ENCODE data around the gene OR4M1. TPM values are rescaled to one million over a fixed set of nuclear protein-coding genes. Genes with fewer than 3 reads are reported as not detected.
A peak's percentile ranks its signal among the peaks of the same experiment; 100 is the strongest.
"Not testable (repeated sequence)": the region's sequence is repeated elsewhere in the genome, so short reads cannot be mapped to it uniquely, and the experiment has no call there.

The OR4M1 gene, protein sequence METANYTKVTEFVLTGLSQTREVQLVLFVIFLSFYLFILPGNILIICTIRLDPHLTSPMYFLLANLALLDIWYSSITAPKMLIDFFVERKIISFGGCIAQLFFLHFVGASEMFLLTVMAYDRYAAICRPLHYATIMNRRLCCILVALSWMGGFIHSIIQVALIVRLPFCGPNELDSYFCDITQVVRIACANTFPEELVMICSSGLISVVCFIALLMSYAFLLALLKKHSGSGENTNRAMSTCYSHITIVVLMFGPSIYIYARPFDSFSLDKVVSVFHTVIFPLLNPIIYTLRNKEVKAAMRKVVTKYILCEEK
- not detected in 2 replicates for total RNA-seq (2014; rRNA removed; shearing (Covaris generic))
- not detected in 2 replicates for polyA plus RNA-seq (2014; cell fraction: nucleus; rRNA removed)

DNA sequence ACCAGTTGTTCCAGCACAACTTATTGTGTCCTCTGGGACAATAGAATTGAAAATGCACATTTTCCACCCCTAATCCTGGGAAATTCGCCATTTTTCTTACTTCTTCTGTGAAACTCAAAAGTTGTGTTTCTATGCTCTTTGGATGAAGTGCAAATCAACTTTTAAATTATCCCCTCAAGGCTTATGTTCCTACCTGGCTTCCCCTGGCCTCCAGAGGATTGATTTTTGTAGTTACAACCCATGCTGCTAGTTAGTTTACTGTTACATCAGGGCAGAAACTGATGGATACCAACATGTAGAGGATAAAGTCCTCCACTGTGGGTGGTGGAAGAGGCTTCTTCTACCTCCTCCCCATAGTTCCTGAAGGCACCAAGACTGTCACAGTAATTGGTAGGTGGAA, at the start of gene OR4M1:
Gene OR4M1, plus strand, starts transcription at position 301 of the 400 bp plus-strand sequence. CDS start 6,819 bp downstream, outside the sequence.
- DNase-seq (ENCODE audit: extremely low read depth, low read depth): not testable (repeated sequence)

DNA sequence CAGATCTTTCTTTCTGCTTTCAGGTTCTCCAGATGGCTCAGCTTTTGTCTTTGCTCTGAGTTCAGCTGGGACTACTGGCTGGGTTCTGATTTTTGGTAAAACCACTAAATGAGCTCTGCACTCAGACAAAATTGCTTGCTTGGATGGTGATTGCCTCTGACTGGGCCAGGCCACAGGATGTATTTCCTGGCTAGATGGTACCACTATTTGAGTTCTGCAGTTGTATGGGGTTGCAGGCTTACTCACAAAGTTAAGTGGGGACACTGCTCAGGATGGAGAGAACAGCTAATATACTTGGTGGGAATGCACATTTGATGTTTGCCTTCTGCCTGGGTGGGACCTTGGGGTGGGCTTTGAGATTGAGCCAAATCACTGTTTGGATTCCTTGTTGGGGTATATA, 43.9 kb upstream of the OR4M1 start:
- no peak for DNase-seq (ENCODE audit: extremely low read depth, low read depth)

DNA sequence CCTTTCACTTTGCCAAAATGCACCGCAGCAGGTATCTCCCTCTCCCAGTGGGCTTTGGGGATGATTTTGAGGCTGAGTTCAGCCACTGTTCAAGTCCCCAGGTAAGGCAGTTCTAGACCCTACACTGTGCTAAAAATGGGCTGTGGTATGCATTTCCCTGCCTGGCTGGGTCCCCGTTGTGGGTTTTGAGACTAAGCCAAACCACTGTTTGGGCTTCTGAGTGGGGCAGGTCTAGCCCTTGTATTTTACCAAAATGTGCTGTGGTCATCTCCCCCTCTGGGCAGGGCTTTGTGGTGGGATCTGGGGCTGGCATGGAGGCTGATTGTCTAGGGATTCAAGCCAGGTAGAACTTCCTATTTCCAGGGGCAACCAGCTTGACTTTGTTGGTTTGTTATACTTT, 43.5 kb upstream of the OR4M1 start:
- no peak for DNase-seq (ENCODE audit: extremely low read depth, low read depth)

- not testable (repeated sequence) for DNase-seq (ENCODE audit: extremely low read depth, low read depth)
Observed at GRCh38 chr14:19733893-19734292, 39.4 kb upstream of the OR4M1 start.

DNA sequence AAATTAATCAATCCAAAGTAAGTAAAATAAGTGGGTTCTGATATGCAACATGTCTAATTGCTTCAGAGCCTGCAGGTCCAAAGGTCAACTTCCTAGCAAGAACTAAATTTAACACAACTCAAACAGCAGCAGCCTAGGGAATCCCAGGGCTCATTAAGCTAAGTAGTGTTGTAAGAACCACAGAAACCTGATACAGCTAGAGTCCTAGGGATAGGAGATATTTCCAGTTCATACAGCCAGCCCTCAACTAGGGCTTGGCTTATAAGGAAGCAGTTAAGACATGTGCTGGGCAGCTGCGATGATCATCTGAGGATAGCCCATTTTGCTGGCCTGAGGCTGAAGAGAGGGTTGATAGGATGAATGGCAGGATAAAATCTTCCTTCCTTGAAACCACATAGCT, 30.0 kb upstream of the OR4M1 start, which contains the start of gene OR4Q3:
Gene OR4Q3, plus strand, starts transcription at position 316 of the 400 bp plus-strand sequence.
- no peak for DNase-seq (ENCODE audit: extremely low read depth, low read depth)

DNA sequence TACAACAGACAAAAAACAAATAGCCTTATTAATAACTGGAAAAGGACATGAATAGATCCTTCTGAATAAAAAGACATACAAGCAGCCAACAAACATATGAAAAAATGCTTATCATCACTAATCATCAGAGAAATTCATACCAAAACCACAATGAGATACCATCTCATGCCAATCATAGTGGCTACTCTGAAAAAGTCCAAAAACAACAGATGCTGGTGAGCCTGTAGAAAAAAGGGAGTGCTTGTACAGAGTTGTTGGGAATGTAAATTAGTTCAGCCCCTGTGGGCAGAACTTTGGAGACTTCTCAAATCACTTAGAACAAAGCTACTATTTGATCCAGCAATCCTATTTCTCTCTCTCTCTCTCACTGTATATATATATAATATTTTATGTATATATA, 21.0 kb upstream of the OR4M1 start:
- not testable (repeated sequence) for DNase-seq (ENCODE audit: extremely low read depth, low read depth)

DNA sequence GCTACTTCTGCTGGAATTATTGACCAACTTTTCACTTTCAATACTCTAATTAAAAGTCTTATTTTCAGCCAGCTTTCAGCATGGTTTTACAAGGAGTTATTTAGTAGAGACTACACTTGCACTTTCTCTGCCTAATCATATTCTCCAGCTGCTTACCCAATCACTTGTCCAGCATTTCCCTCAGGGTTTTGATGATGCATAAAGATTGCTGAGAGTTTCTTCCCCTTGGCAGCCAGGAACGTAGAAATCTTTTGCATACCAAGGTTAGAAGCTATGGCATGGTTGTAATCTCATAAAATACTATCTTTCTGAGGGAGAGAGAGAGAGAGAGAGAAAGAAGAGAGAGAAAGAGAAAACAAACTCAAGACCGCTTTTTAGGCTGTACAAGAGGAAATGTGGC, 19.1 kb upstream of the OR4M1 start:
- no peak for DNase-seq (ENCODE audit: extremely low read depth, low read depth)

GRCh38 chr14:19771491-19771890, 1.8 kb upstream of the OR4M1 start:
- DNase-seq (ENCODE audit: extremely low read depth, low read depth): not testable (repeated sequence)

- no peak for DNase-seq (ENCODE audit: extremely low read depth, low read depth)
Observed at GRCh38 chr14:19771895-19772430, 1.3 kb upstream of the OR4M1 start.

- not testable (repeated sequence) for DNase-seq (ENCODE audit: extremely low read depth, low read depth)
Observed at GRCh38 chr14:19772454-19772853, 850 bp upstream of the OR4M1 start.

DNA sequence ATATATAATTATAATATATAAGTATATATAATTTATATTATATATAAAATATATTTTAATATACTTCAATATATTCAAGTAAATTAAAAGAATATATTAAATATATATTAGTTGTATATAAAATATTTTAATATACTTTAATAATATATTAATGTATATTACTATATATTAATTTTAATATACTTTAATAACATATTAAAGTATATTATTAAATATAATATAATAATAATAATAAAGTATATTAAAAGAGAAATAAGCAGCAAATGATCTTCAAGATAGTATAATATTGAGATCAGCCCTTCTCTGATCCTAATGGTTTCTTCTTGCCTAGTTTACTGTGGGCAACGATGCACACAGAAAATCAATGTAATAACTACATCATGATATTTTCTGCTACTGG, 2.3 kb downstream of the OR4M1 start:
- DNase-seq (ENCODE audit: extremely low read depth, low read depth): no peak

- DNase-seq (ENCODE audit: extremely low read depth, low read depth): not testable (repeated sequence)
Observed at GRCh38 chr14:19785848-19786247, 12.5 kb downstream of the OR4M1 start.

DNA sequence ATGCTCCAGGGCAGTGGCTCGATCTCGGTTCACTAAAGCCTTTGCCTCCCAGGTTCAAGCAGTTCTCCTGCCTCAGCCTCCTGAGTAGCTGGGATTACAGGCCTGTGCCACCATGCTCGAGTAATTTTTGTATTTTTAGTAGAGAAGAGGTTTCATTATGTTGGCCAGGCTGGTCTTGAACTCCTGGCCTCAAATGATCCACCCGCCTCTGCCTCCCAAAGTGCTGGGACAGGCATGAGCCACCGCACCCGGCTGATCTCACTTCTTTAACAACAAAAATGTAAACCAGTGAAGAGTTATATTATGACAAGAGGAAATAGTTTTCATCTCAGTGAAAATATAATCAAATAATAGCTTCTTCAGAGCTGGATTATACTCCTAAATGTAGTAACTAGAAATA, 14.0 kb downstream of the OR4M1 start:
- not testable (repeated sequence) for DNase-seq (ENCODE audit: extremely low read depth, low read depth)

DNA sequence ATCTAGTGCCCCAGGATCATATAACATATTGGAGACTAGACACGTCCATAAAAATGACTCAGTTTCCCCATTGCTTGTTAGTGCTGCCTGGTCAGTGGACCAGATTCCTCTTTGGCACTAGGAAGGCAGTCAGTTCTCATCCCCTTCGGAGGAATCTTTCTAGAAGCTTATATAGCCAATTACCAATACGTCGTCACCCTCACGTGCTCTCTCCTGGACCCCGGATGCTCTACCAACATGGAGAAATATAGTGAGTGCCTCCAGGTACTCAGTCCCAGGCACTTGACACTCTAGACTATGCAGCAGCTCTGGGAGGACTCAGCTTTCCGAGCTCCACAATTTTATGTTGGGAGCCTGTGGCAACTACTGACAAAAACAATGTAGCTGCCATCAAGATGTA, 14.8 kb downstream of the OR4M1 start:
- DNase-seq (ENCODE audit: extremely low read depth, low read depth): not testable (repeated sequence)

DNA sequence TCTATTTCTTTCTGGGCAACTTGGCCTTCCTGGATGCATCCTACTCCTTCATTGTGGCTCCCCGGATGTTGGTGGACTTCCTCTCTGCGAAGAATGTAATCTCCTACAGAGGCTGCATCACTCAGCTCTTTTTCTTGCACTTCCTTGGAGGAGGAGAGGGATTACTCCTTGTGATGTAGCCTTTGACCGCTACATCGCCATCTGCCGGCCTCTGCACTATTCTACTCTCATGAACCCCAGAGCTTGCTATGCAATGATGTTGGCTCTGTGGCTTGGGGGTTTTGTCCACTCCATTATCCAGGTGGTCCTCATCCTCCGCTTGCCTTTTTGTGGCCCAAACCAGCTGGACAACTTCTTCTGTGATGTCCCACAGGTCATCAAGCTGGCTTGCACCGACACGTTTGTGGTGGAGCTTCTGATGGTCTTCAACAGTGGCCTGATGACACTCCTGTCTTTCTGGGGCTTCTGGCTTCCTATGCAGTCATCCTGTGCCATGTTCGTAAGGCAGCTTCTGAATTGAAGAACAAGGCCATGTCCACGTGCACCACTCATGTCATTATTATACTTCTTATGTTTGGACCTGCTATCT, 23.3 kb downstream of the OR4M1 start:
- DNase-seq (ENCODE audit: extremely low read depth, low read depth): peak; percentile 6

DNA sequence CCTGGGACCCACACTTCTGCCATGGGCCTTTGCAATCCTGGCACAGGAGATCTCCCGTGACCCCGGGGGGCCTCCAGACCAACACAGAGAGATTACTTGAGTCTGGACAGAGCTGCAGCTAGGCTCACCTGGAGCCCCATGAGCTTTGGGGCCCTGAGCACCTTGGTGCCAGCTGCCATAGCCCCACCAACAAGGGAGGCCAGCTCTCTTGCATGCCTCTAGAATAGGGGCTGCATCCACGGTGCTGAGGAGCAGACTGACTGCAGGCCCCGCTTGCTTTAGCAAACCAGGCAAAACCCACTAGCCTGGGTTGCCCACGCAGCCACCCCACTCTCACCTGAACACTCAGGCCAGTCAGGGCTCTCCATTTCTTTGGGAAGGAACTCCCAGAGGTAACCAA, 26.6 kb downstream of the OR4M1 start:
- no peak for DNase-seq (ENCODE audit: extremely low read depth, low read depth)

DNA sequence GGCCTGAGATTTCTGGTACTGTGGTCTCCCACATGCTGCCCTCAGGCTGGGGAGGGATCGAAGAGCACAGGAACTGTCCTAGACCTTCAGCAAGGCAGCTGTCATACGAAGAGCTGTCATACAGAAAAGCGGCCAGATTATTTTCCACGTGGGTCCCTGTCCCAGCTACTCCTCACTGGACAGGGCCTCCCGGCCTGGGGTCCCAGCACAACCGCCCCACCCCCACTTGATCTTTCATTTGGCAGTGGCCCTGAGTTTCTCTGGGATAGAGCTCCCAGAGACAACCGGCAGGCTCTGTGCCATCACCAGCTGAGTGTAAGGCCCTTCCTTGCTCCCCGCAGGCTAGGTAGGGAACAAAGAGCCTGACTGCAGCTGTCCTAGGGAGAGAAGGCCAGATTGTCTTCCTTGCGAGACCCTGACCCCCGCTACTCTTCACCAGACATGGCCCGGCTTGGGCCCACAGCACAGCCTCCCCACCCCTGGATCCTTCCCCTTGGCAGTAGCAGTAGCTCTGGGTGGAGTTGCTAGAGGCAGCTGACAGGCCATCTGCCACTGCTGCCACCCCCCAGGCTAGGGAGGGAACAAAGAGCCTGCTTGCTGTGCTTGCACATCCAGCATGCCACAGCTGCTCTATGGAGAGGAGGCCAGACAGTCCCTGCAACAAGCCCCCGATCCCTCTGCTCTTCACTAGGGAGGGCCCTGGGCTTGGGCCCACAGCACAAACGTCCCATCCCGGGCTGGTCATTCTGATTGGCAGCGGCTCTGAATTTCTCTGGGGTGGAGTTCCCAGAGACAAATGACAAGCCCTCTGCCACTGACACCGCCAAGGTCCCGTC, 27.2 kb downstream of the OR4M1 start:
- no peak for DNase-seq (ENCODE audit: extremely low read depth, low read depth)

DNA sequence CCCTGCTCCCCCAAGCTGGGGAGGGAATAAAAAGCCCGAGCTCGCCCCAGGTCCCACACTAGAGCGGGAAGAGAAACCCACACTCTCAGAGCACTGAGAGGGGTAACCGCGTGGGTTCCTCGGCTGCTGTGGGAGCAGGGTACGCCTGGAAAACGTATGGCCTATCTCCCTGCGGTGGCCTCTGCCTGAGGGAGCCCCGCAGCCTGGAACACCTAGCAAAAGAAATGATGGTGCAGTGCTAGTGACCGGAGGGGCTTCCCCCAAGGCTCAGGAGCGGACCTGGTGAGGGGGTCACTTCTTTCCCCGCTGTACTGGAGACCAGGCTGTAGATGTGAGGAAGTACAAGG, 27.8 kb downstream of the OR4M1 start:
- DNase-seq (ENCODE audit: extremely low read depth, low read depth): no peak

GRCh38 chr14:19803470-19803869, 30.2 kb downstream of the OR4M1 start, which contains the start of gene OR4N2:
Gene OR4N2 (plus strand): TSS chr14:19803770. CDS start chr14:19827449, 23,679 bp downstream.
- DNase-seq (ENCODE audit: extremely low read depth, low read depth): not testable (repeated sequence)

DNA sequence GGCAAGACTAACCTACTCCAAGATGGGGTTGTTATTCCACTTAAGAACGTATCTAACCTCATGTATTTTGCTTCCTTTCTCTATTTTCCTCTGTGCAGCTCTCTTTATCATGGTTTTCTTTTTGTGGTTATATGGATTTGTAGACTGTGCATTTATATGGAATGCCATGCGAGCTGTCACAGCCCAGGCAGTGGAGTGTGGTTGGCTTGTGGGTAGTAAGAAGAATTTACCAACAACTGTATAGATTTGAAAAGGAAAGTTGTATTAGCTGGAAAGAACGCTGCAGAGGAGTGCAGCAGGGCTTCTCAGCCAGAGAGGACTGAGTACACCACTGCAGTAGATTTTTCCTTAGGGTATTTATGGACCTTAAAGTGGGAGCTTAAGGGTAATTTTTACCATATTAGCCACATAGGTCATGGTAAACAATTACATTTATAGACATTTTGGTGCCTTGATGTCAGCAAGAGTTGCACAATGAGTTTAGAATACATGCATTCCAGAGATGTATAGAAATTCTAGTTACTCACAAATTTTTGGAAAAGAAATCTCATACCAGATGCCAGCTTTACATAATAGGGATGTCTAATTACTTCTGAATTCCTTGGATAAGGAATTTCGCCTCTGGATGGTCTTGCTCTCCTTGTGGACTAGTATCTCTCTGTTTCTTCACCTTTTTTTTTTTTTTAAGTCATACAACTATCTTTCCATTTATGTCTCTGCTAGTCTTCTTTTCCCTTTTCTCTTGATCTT, 40.0 kb downstream of the OR4M1 start:
- not testable (repeated sequence) for DNase-seq (ENCODE audit: extremely low read depth, low read depth)

Measured in NCI-H460 (cell line).